GM12872 (cell line): ENCODE data around the gene INTS15.

Source experiments
- TF ChIP-seq, protein P1 (sequence below): IDR thresholded peaks from 3 replicates; pipeline ENCODE4 v1.5.1; 2011; ENCODE audit warnings: low read depth, mild to moderate bottlenecking, low read length, moderate library complexity; ENCODE audit not compliant: insufficient read depth

Gene INTS15

DNA sequence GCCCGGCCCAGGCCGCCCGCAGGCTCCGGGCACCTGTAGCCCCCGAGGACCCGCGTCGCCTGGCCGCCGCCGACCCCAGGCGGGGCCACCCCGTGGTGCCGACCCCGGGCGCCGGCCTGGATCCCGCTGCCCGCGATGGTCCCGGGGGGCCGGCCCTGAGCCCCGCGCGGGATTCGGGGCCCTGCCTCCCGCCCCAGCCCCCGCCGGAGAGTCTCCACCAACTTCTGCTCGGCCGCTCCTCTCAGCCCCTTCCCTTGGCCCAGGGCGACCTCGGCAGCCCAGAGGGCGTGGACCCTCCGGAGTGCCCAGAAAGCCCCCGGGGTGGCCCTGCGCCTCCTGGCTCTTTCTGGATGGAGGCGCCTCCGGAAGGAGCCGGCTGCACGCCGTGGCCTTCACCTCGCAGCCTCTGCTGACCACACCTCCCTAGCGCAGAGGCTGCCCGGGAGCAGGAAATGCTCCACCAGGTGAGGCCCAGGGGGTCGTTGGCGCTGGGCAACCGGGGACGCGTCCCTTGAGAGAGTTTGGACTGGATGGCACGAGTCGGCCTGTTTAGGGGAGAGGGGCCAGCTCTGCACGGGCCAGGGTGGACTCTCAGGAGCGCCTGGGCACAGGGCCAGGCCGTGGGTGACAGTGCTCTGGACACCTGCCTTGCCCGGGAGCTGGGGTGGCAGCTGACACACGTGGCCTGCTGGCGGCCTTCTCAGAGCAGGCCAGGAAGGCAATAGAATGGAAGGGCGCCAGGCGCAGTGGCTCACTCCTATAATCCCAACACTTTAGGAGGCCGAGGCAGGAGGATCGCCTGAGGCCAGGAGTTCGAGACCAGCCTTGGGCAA, 26.1 kb downstream of the INTS15 start:
- TF ChIP-seq, protein P1, sequence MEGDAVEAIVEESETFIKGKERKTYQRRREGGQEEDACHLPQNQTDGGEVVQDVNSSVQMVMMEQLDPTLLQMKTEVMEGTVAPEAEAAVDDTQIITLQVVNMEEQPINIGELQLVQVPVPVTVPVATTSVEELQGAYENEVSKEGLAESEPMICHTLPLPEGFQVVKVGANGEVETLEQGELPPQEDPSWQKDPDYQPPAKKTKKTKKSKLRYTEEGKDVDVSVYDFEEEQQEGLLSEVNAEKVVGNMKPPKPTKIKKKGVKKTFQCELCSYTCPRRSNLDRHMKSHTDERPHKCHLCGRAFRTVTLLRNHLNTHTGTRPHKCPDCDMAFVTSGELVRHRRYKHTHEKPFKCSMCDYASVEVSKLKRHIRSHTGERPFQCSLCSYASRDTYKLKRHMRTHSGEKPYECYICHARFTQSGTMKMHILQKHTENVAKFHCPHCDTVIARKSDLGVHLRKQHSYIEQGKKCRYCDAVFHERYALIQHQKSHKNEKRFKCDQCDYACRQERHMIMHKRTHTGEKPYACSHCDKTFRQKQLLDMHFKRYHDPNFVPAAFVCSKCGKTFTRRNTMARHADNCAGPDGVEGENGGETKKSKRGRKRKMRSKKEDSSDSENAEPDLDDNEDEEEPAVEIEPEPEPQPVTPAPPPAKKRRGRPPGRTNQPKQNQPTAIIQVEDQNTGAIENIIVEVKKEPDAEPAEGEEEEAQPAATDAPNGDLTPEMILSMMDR: no peak

DNA sequence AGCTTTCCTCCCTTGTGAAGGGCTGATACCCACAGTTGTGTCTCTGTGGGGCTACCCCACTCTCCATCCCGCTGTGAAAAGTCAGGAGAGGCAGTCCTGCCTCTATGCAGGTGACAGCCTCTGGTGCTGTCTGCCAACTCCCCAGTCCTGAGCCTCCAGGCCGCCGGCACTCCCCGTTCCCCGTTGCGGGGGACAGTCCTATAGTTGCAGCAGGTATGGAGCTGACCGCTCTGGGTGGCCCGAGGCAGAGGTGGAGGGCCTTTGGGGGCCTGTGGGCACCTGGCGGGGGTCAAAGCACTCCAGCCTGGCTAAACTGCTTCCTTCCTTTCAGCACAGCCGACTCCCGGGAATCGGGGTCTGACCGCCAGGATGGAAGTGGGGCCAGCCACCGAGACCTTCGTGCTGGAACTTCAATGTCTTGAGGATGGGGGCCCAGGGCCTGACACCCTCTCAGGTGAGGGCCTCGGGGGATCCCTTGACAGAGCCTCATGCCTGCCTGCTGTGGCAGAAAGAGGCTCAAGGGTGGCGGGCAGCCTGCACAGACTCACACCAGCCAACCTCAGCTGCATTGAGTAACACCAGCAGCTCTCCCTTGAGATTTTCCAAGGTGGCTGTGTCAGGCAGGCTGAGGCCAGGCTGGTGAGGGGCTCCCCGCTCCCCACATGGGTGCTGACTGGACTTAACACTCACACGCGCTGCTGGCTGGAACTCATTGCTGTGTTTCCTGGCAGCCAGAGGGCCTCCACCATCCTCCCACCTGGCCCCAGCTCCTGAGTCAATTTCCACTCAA, 27.2 kb downstream of the INTS15 start:
- TF ChIP-seq, protein P1: no peak

DNA sequence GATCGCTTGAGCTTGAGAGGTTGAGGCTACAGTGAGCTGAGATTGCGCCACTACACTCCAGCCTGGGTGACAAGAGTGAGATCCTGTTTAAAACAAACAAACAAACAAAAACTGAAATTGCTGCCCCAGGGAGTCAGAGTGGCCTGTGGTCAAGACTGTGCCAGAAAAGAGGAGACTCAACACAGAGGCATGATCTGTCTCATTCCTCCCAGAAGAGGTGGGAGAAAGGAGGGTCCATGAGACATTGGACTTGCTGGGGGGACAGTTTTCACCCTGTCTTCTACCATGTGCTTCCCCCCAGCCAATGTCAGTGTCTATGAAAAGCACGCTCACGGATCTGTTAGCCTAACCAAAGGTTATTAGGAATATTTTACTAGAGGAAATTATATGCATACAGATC, 28.8 kb downstream of the INTS15 start:
- TF ChIP-seq, protein P1: no peak

DNA sequence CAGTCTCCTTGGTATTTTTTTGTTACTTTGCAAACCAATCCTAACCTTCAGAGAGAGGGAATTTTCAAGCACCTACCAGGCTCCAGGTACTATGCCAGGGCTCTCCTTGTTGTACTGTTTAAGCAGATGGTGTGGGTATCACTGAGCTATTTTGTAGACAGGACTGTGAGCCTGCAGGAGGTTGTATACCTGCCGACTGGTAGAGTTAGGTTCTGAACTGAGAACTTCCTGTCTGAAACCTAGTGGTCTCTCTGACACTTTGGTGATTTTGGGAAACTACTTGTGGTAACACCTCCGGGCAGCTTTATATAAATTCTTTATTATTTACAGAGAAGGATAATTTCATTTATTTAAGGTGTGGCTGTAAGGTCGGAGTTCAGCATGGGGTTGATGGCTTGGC, 30.1 kb downstream of the INTS15 start:
- TF ChIP-seq, protein P1: no peak

DNA sequence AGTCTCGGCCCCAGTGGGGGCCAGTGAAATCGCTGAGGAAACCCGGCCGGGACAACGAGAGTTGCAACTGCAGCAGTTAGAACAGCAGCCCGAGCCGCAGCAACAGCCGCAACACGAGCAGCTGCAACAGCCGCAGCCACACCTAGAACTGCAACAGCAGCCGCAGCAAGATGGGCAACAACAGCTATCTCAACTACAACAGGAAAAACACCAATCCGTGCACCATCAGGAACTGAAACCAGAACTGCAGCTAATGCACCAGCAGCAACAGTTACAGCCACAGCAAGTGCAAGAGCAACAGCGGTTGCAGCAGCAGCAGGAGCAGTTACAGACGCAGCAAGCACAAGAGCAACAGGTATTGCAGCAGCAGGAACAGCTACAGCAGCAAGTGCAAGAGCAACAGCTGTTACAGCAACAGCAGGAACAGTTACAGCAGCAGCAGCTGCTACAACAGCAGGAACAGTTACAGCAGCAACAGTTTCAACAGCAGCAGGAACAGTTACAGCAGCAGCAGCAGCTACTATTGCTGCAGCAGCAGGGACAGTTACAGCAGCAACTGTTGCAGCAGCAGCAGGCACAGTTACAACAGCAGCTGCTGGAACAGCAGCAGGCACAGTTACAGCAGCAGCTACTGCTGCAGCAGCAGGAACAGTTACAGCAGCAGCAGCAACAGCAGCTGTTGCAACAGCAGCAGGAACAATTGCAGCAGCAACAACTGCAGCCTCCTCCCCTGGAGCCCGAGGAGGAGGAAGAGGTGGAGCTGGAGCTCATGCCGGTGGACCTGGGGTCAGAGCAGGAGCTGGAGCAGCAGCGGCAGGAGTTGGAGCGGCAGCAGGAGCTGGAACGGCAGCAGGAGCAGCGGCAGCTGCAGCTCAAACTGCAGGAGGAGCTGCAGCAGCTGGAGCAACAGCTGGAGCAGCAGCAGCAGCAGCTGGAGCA, 31.6 kb downstream of the INTS15 start:
- TF ChIP-seq, protein P1: no peak

DNA sequence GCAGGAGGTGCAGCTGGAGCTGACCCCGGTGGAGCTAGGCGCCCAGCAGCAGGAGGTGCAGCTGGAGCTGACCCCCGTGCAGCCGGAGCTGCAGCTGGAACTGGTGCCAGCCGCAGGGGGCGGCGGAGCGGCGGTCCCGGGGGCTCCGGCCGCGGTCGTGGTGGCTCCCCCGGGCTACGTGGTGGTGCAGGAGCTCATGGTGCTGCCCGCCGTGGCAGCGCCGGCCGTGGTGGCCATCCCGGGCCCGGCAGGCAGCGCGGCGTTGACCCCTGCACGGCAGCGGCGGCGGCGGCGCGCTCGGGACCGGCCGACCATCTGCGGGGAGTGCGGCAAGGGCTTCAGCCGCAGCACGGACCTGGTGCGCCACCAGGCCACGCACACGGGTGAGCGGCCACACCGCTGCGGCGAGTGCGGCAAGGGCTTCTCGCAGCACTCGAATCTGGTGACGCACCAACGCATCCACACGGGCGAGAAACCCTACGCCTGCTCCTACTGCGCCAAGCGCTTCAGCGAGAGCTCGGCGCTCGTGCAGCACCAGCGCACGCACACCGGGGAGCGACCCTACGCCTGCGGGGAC, 32.4 kb downstream of the INTS15 start:
- TF ChIP-seq, protein P1: no peak
